Activated T-helper 1 cell treated with anti-CD3 and anti-CD28 coated beads, Interleukin-12 subunit alpha, Interleukin-12 subunit beta, Interleukin-2, Interleukin-4 antibody, amounts not matched to agents 30 ng/mL and 10 ng/mL and 1 ng/mL, durations not matched to agents 14 hours and 24 hours and 36 hours (primary cell): ENCODE results near the gene HDAC9. TPM values are rescaled to one million over a fixed set of nuclear protein-coding genes. Genes with fewer than 3 reads are reported as not detected.

Experiments
- DNase-seq: peaks from one replicate; pipeline ENCODE4 v3.0.0; 2021; ENCODE audit warnings: low spot score
- H3K27ac Mint-ChIP-seq: one replicate; pipeline ENCODE4 v1.8.0; 2021; ENCODE audit warnings: mild to moderate bottlenecking, mixed read lengths
- H3K27me3 Mint-ChIP-seq: one replicate; pipeline ENCODE4 v1.8.0; 2022; ENCODE audit warnings: mild to moderate bottlenecking, moderate library complexity, mixed read lengths; ENCODE audit not compliant: insufficient read depth
- H3K36me3 Mint-ChIP-seq: one replicate; pipeline ENCODE4 v1.8.0; 2021; ENCODE audit warnings: low read depth, mixed read lengths
- H3K4me1 Mint-ChIP-seq: one replicate; pipeline ENCODE4 v1.8.0; 2021; ENCODE audit warnings: low read depth, mixed read lengths
- H3K4me3 Mint-ChIP-seq: one replicate; pipeline ENCODE4 v1.8.0; 2021; ENCODE audit warnings: mild to moderate bottlenecking, moderate library complexity, mixed read lengths
- H3K9me3 Mint-ChIP-seq: one replicate; pipeline ENCODE4 v1.8.0; 2021; ENCODE audit warnings: mixed read lengths
- intact Hi-C: fragments of 100-400 bp; cut with micrococcal nuclease; formaldehyde crosslinking; loops from one replicate; pipeline ENCODE4 v1.15.1; 2024
- total RNA-seq: library from RNA; stranded (reverse); gene quantifications from 2 replicates; pipeline ENCODE4 v1.2.3, GENCODE V29; 2022

The HDAC9 gene
- total RNA-seq, 1 donor from 2014 or later: 0.86 TPM

- H3K9me3 Mint-ChIP-seq: no peaks in the 10 kb centered on the region
- H3K27me3 Mint-ChIP-seq: no peaks in the 10 kb centered on the region
- H3K4me3 Mint-ChIP-seq: no peak overlapping the region
- no peaks in the 10 kb centered on the region for H3K4me1 Mint-ChIP-seq
- DNase-seq: no peak
- no peak overlapping the region for H3K27ac Mint-ChIP-seq
- H3K36me3 Mint-ChIP-seq: no peaks in the 10 kb centered on the region
- intact Hi-C loops: no loop called here
Observed at GRCh38 chr7:18762189-18762588, 266.6 kb downstream of the HDAC9 start.

DNA sequence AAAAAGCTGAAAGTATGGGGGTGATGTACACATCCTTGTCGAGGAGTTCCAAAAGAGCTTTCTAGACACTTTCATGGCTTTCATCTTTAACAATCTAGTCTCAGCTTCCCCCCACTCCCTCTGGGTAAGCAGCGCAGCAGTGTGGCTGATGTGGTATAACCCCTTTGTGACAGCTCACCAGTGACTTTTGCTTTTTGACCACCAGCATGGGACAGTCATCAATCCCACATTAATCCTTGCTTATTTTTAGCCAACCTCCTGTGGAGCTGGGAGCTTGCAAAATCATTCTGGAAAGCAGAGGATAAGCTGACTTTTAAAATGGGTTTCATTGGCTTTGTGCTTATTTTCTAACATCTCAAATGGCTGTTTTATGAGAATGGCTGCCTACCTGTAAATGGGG, 272.7 kb downstream of the HDAC9 start:
- no peaks in the 10 kb centered on the region for H3K36me3 Mint-ChIP-seq
- no peak overlapping the region for H3K4me3 Mint-ChIP-seq
- no peaks in the 10 kb centered on the region for H3K27me3 Mint-ChIP-seq
- H3K9me3 Mint-ChIP-seq: no peaks in the 10 kb centered on the region
- no peak overlapping the region for H3K27ac Mint-ChIP-seq
- H3K4me1 Mint-ChIP-seq: no peaks in the 10 kb centered on the region
- DNase-seq: no peak
- intact Hi-C loops: no loop called here

DNA sequence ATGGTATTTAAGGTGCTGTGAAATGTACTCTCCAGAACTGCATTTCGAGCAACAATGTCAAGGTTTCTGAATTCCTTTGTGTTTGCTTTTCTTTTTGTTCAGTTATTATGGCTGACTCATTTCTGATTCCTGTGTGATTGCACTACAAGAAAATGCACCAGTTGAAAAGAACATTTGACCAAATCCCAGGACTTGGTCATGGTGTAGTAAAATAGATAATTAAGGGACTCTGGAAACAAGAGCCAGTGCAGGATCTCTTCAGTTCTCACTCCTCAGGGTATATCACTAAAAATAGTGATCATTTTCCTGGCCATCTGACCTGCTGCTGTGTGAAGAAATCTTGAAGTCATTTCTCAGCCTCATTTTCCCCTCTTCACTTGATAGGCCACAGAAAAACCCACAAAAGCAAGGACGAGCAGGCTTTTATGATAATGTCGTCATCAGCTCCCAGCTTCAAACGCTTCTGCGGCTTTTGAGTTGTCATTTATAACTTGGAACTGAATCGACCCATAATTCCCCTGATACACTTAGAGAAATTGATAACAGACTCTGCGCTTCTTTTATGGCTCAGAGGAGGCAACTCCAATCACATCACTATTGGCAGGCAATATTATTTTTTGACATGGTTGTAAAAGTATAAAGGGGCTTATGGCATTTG, 274.7 kb downstream of the HDAC9 start:
- intact Hi-C loops: no loop called here
- Mint-ChIP-seq H3K27ac (no peak overlapping the region), H3K36me3 (no peaks in the 10 kb centered on the region), H3K4me3 (no peak overlapping the region), H3K27me3 (no peaks in the 10 kb centered on the region), H3K9me3 (no peaks in the 10 kb centered on the region), H3K4me1 (no peaks in the 10 kb centered on the region)
- DNase-seq: no peak

GRCh38 chr7:18770822-18771221, 275.3 kb downstream of the HDAC9 start:
- H3K27ac Mint-ChIP-seq: no peak overlapping the region
- no peaks in the 10 kb centered on the region for H3K36me3 Mint-ChIP-seq
- intact Hi-C loops: no loop called here
- DNase-seq: no peak
- H3K9me3 Mint-ChIP-seq: no peaks in the 10 kb centered on the region
- no peak overlapping the region for H3K4me3 Mint-ChIP-seq
- H3K27me3 Mint-ChIP-seq: no peaks in the 10 kb centered on the region
- no peaks in the 10 kb centered on the region for H3K4me1 Mint-ChIP-seq

DNA sequence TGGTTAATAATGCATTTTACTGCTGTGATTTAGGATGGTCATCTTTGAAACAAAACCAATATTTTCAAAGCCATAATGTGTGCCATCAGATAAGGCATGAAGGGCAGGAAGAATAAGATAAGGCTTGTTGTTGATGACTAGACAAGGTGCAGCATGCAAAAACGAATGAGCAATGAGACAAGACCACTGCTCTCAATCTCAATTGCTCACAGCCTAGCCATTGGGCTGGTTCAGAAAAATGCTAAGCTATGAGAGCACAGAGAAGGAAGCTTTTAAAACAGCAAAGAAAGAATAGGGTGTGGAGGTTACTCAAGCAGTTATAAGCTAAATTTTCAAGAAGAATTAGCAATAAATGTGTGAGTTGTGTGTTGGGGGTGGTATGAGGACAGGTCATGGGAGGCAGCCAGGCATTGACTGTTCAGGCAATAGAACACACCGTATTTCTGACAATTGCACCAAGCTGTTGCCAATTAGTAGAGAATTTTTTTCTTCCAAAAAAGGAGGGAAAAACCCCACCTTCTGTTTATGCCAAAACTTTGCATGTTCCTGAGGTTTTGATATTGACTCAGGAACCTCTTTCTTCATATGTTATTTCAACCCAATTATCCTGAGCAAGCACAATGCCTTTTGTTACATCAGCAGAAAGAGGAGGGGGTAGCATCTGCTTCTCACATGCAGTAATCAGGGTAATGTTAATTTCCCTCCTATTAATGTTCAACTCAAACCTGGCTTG, 276.5 kb downstream of the HDAC9 start:
- Mint-ChIP-seq H3K4me3 (no peak overlapping the region), H3K9me3 (no peaks in the 10 kb centered on the region), H3K27ac (no peak overlapping the region), H3K27me3 (no peaks in the 10 kb centered on the region), H3K4me1 (no peaks in the 10 kb centered on the region), H3K36me3 (no peaks in the 10 kb centered on the region)
- intact Hi-C loops: no loop called here
- no peak for DNase-seq

GRCh38 chr7:18772567-18772965, 277.0 kb downstream of the HDAC9 start:
- Mint-ChIP-seq H3K9me3 (no peaks in the 10 kb centered on the region), H3K27me3 (no peaks in the 10 kb centered on the region), H3K4me3 (no peak overlapping the region), H3K27ac (no peak overlapping the region), H3K4me1 (no peaks in the 10 kb centered on the region), H3K36me3 (no peaks in the 10 kb centered on the region)
- intact Hi-C loops: no loop called here
- DNase-seq: no peak

DNA sequence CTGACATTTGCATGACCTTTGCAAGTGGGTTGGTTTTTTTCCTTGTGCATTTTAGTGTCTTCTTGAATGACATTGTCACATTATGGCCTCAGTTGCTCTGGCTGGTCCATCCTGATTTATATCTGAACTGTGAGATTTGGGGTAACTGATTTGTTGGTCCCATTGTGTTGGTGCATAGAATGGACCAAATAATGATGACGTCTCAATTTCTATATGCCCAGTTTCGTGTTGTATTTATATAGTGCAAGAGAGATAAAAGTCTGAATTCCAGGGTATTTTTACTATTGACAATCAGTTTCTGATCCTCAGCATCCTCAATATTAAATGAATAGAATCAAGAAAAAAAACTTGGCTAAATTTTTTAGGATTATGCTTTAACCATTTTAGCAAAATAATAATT, 281.8 kb downstream of the HDAC9 start:
- Mint-ChIP-seq H3K36me3 (no peaks in the 10 kb centered on the region), H3K27ac (no peak overlapping the region), H3K9me3 (no peaks in the 10 kb centered on the region), H3K4me1 (no peaks in the 10 kb centered on the region), H3K27me3 (no peaks in the 10 kb centered on the region), H3K4me3 (no peak overlapping the region)
- DNase-seq: no peak
- intact Hi-C loops: no loop called here

- Mint-ChIP-seq H3K27ac (no peak overlapping the region), H3K36me3 (no peaks in the 10 kb centered on the region), H3K9me3 (no peaks in the 10 kb centered on the region), H3K27me3 (no peaks in the 10 kb centered on the region), H3K4me3 (no peak overlapping the region), H3K4me1 (no peaks in the 10 kb centered on the region)
- no peak for DNase-seq
- intact Hi-C loops: no loop called here
Observed at GRCh38 chr7:18778594-18778993, 283.0 kb downstream of the HDAC9 start.

DNA sequence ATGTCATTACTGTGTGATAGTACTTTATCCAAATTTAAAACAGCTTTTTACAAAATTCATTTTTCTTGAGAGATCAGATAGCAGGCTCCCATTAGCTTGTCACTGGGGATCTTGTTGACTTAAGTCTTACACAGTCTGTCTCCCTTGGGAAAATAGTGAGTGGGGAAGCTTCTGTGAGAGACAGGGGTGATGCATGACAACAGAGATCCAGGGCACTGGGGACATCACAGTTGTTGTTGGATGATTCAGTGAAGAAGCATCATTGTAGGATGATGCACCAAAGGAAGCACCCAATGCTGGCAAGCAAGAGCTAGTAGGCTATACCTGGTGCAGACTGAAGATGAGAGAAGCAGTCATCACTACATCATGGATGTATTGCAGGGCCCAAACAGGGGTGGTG, 284.7 kb downstream of the HDAC9 start:
- intact Hi-C loops: no loop called here
- Mint-ChIP-seq H3K27me3 (no peaks in the 10 kb centered on the region), H3K4me3 (no peak overlapping the region), H3K4me1 (no peaks in the 10 kb centered on the region), H3K36me3 (no peaks in the 10 kb centered on the region), H3K9me3 (no peaks in the 10 kb centered on the region), H3K27ac (no peak overlapping the region)
- no peak for DNase-seq

DNA sequence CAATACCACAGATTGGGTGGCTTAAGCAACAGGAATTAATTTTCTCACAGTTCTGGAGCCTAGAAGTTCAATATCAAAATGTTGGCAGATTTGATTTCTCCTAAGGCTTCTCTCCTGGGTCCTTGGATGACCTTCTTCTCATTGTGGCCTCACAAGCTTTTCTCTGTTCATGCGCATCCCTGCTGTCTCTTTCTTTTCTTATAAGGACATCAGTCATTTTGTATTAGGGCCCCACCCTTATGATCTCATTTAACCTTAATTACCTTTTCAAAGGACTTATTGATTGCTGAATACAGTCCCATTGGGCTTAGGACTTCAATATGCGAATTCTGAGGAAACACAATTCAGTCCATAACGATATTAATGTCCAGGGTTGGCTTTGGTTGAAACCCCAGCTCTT, 285.4 kb downstream of the HDAC9 start:
- Mint-ChIP-seq H3K4me3 (no peak overlapping the region), H3K27me3 (no peaks in the 10 kb centered on the region), H3K9me3 (no peaks in the 10 kb centered on the region), H3K4me1 (no peaks in the 10 kb centered on the region), H3K27ac (no peak overlapping the region), H3K36me3 (no peaks in the 10 kb centered on the region)
- intact Hi-C loops: no loop called here
- no peak for DNase-seq

DNA sequence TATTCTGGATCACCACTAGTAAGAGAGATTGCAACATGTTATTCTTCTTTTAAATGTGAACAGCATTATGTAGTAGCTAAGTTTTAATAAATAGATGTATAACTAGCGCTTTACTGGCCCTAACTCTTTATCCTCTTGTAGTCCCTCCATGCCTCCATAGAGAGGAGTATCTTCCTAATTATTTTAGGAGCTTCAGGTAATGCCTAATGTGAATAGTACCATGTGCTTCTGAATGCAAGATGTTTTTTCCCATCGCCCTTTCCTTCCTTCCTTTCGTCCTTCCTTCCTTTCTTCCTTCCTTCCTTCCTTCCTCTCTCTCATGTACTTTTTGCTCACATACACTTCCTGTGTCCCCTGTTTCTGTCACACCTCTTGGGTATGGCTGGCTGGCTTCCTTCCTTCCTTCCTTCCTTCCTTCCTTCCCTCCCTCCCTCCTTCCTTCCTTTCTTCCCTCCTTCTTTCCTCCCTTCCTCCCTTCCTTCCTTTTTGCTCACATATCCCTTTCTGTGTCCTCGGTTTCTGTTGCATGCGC, 290.7 kb downstream of the HDAC9 start:
- no peaks in the 10 kb centered on the region for H3K27me3 Mint-ChIP-seq
- no peaks in the 10 kb centered on the region for H3K4me1 Mint-ChIP-seq
- H3K27ac Mint-ChIP-seq: no peak overlapping the region
- no peaks in the 10 kb centered on the region for H3K36me3 Mint-ChIP-seq
- no peak for DNase-seq
- no peak overlapping the region for H3K4me3 Mint-ChIP-seq
- intact Hi-C loops: no loop called here
- peaks cover 15% of the 10 kb centered on the region for H3K9me3 Mint-ChIP-seq

- DNase-seq: no peak
- Mint-ChIP-seq H3K36me3 (no peaks in the 10 kb centered on the region), H3K4me1 (no peaks in the 10 kb centered on the region), H3K9me3 (peaks cover 15% of the 10 kb centered on the region), H3K27me3 (no peaks in the 10 kb centered on the region), H3K27ac (no peak overlapping the region), H3K4me3 (no peak overlapping the region)
- intact Hi-C loops: no loop called here
Observed at GRCh38 chr7:18786796-18787195, 291.2 kb downstream of the HDAC9 start.

- no peak for DNase-seq
- intact Hi-C loops: no loop called here
- Mint-ChIP-seq H3K27ac (no peak overlapping the region), H3K4me3 (no peak overlapping the region), H3K27me3 (no peaks in the 10 kb centered on the region), H3K4me1 (no peaks in the 10 kb centered on the region), H3K36me3 (no peaks in the 10 kb centered on the region), H3K9me3 (peaks cover 15% of the 10 kb centered on the region)
Observed at GRCh38 chr7:18788026-18788425, 292.5 kb downstream of the HDAC9 start.
